Panc1 (cell line): ENCODE data around the gene AGBL4. TPM values are rescaled to one million over a fixed set of nuclear protein-coding genes. Genes with fewer than 3 reads are reported as not detected.

Experiments
- ATAC-seq: fragments of 200-7000 bp; cut with Tn5 transposase; 2 replicates; pipeline ENCODE4 v1.9.1; 2020; ENCODE audit warnings: mild to moderate bottlenecking, moderate library complexity
- BruUV-seq: library from RNA; stranded (reverse); fragments of 400-500 nt; replicated peaks from 2 replicates; lab custom pipeline; 2021; lab: Mats Ljungman, UMichigan
- CTCF ChIA-PET: fragments of 300-600 bp; sonication (Branson Sonifier 250); formaldehyde crosslinking; loops from one replicate; lab custom pipeline; 2022; ENCODE audit warnings: antibody characterized with exemption; lab: Charles Lee
- POLR2A ChIA-PET: fragments of 300-600 bp; sonication (Branson Sonifier 250); formaldehyde crosslinking; loops from one replicate; lab custom pipeline; 2022; ENCODE audit warnings: antibody characterized with exemption; lab: Charles Lee
- DNase-seq: peaks from one replicate; pipeline ENCODE4 v3.0.0-alpha.2; 2010; ENCODE audit warnings: low read depth, low spot score
- H3K27ac ChIP-seq: 2 replicates; pipeline ENCODE4 v1.5.1; 2011; ENCODE audit warnings: mild to moderate bottlenecking, low read length, inconsistent platforms
- H3K27me3 ChIP-seq: fragments of 200-500 bp; sonication (Bioruptor generic); 2 replicates; pipeline ENCODE4 v1.6.0; 2014; ENCODE audit warnings: low read length, inconsistent platforms; ENCODE audit not compliant: control insufficient read depth, insufficient read depth
- H3K36me3 ChIP-seq: fragments of 200-500 bp; sonication (Bioruptor generic); 2 replicates; pipeline ENCODE4 v1.5.1; 2014; ENCODE audit warnings: inconsistent platforms, mild to moderate bottlenecking, low read length, moderate library complexity; ENCODE audit not compliant: control insufficient read depth, insufficient read depth
- H3K4me1 ChIP-seq: 2 replicates; pipeline ENCODE4 v1.5.1; 2011; ENCODE audit warnings: inconsistent platforms, mild to moderate bottlenecking, low read length, moderate library complexity; ENCODE audit not compliant: control insufficient read depth, insufficient read depth
- H3K4me3 ChIP-seq, 2 experiments: 2 replicates each; pipeline ENCODE4 v1.5.1; 2011 to 2012; ENCODE audit warnings: low read depth in 2 of 2, low read length in 2 of 2, mild to moderate bottlenecking in 2 of 2, inconsistent platforms in 1 of 2, moderate library complexity in 1 of 2
- H3K9me3 ChIP-seq: fragments of 200-500 bp; sonication (Bioruptor generic); 2 replicates; pipeline ENCODE4 v1.5.1; 2014; ENCODE audit warnings: low read depth, mild to moderate bottlenecking, inconsistent platforms, low read length, moderate library complexity; ENCODE audit not compliant: control insufficient read depth, insufficient read depth
- POLR2AphosphoS5 ChIP-seq: IDR thresholded peaks from 2 replicates; pipeline ENCODE4 v1.6.1; 2012; ENCODE audit warnings: mild to moderate bottlenecking, low read depth, low read length, moderate library complexity
- REST ChIP-seq, 2 experiments: IDR thresholded peaks; 2 replicates each; pipeline ENCODE4 v1.6.1; 2011 to 2012; ENCODE audit warnings: low read depth in 2 of 2, control low read depth in 1 of 2, low read length in 1 of 2, mild to moderate bottlenecking in 1 of 2, moderate library complexity in 1 of 2; ENCODE audit not compliant: insufficient read depth in 1 of 2
- SIN3A ChIP-seq: IDR thresholded peaks from 2 replicates; pipeline ENCODE4 v1.6.1; 2012; ENCODE audit warnings: low read depth, mild to moderate bottlenecking, low read length, moderate library complexity, borderline replicate concordance; ENCODE audit not compliant: insufficient read depth
- TCF7L2 ChIP-seq: IDR thresholded peaks from 2 replicates; pipeline ENCODE4 v1.6.1; 2011; ENCODE audit warnings: mild to moderate bottlenecking, low read depth, low read length, inconsistent platforms
- in situ Hi-C: cut with HindIII; loops from 2 replicates; pipeline ENCODE4 v1.10.0; 2016; ENCODE audit warnings: low sequenced_read_pairs, low pct_unique_long_range_greater_than_20kb
- intact Hi-C: fragments of 100-400 bp; cut with micrococcal nuclease; formaldehyde crosslinking; loops from one replicate; pipeline ENCODE4 v1.10.0; 2022; ENCODE audit not compliant: unreplicated experiment
- total RNA-seq: library from RNA; stranded (reverse); gene quantifications from one replicate; pipeline ENCODE4 v1.2.1, GENCODE V29; 2021; ENCODE audit not compliant: unreplicated experiment
- TF ChIP-seq, protein P1 (sequence below): fragments of 450-650 bp; IDR thresholded peaks from 2 replicates; pipeline ENCODE4 v1.5.1; 2017; ENCODE audit warnings: mild to moderate bottlenecking

Gene AGBL4
- total RNA-seq, 1 experiment from 2014 or later = not detected

GRCh38 chr1:48726139-48726538 lies 1297.6 kb downstream of the AGBL4 start:
- ChIA-PET POLR2A (no interaction called here), CTCF (no interaction called here)
- no peak overlapping the region for H3K27ac ChIP-seq
- DNase-seq (no peak), ATAC-seq (no peak)
- H3K9me3 ChIP-seq = no peaks in the 10 kb centered on the region
- no TSS peak for BruUV-seq
- in situ Hi-C loops = no loop called here
- intact Hi-C loops = no loop called here
- no peak overlapping the region for H3K4me3 ChIP-seq
- H3K4me1 ChIP-seq = no peaks in the 10 kb centered on the region
- H3K36me3 ChIP-seq = no peaks in the 10 kb centered on the region
- no peak for TF ChIP-seq TCF7L2
- no peak for TF ChIP-seq POLR2AphosphoS5
- TF ChIP-seq REST (IDR thresholded peaks at IDR 0.05; ENCODE audit: insufficient read depth in 1 of 2, low read depth in 2 of 2, low read length in 1 of 2) = no peak
- TF ChIP-seq, protein P1, sequence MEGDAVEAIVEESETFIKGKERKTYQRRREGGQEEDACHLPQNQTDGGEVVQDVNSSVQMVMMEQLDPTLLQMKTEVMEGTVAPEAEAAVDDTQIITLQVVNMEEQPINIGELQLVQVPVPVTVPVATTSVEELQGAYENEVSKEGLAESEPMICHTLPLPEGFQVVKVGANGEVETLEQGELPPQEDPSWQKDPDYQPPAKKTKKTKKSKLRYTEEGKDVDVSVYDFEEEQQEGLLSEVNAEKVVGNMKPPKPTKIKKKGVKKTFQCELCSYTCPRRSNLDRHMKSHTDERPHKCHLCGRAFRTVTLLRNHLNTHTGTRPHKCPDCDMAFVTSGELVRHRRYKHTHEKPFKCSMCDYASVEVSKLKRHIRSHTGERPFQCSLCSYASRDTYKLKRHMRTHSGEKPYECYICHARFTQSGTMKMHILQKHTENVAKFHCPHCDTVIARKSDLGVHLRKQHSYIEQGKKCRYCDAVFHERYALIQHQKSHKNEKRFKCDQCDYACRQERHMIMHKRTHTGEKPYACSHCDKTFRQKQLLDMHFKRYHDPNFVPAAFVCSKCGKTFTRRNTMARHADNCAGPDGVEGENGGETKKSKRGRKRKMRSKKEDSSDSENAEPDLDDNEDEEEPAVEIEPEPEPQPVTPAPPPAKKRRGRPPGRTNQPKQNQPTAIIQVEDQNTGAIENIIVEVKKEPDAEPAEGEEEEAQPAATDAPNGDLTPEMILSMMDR = no peak
- no peak for TF ChIP-seq SIN3A
- peaks cover 4% of the 10 kb centered on the region; the same call in 1 of the 2 replicates for H3K27me3 ChIP-seq

DNA sequence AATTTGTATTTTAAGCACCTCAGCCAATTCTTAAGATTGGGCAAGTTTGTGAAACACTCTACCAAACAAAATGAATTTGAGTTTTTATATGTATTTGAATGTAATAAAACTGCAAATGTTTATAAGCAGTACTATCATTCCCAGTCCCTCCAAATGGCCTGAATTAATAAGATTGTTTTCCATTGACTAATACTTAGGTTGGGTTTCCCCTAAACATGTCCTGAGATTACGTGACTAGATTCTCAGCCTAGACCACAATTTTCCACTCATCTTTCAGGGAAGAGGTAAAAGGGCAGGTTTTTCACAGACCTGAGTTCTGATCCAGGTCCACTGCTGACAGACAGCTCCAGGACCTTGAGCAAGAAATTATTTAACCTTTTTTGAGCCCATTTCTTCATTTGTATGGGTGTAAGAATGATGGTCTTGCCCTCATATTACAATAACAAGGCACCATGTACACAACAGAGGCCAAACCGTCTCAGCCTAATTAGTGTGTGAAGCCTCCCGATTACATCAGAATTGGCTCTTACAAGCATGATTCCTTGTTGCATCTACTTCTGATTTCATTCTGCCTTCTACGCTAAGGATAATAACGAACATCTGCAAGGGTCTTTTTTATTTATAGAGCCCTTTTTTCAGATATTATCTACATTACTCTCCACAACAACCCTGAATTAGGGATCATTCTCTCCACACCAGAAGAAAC lies 1298.3 kb downstream of the AGBL4 start:
- no peak for TF ChIP-seq REST (IDR thresholded peaks at IDR 0.05; ENCODE audit: insufficient read depth in 1 of 2, low read depth in 2 of 2, low read length in 1 of 2)
- TF ChIP-seq TCF7L2 = no peak
- no peak for TF ChIP-seq POLR2AphosphoS5
- TF ChIP-seq SIN3A = no peak
- TF ChIP-seq, protein P1 = no peak
- intact Hi-C loops = no loop called here
- in situ Hi-C loops = no loop called here
- Histone ChIP-seq H3K4me3 (no peak overlapping the region), H3K27ac (no peak overlapping the region), H3K9me3 (no peaks in the 10 kb centered on the region), H3K36me3 (no peaks in the 10 kb centered on the region), H3K4me1 (no peaks in the 10 kb centered on the region), H3K27me3 (peaks cover 4% of the 10 kb centered on the region; the same call in 1 of the 2 replicates)
- no peak for DNase-seq
- BruUV-seq = no TSS peak
- no peak for ATAC-seq
- POLR2A ChIA-PET = no interaction called here
- CTCF ChIA-PET = no interaction called here
